Measurements from ENCODE around the gene TIGD2.

TIGD2 gene

DNA sequence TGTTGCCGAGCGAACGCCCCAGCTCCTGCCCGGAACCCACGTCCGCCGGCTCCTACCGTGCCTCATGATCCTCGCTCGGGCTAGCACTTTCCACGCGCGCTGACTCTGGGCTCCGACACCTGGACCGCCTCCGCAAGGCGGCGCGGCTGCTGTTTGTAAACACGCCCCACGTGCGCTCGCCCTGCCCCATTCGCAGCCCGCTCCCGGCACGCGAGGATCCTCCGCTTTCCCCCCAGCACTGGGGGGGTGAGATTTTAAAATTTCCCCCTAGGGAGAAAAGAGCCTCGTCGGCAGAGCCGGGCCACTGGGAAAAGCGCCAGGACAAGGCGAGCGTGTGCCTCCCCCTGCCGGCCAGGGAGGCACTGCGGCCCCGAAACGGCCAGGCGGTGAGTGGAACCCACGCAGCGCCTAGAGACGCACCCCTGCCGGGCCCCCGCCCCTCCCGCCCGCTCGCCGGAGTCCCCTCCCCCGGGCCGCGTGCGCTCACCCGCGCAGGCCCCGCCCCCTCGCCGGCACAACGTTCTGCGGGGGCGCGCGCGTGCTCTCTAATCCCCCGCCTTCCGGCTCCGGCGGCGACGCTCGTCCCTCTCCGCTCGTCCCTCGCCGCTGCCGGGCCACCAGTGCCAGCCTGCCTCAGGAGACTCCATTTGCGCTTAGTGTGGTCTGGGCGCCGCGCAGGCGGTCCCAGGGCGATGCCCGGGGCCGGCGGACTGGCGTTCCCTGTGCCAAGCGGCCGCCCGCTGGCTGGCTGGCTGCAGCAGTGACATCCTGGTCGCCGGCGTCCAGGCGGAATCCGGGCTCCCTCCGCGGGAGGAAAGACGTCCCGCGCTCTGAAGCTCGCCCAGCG lies at the start of gene TIGD2:
TIGD2 (plus strand) TSS at position 548 of the 847 bp plus-strand sequence. CDS start 1,442 bp downstream, outside the sequence.
- peak; percentile 56 for DNase-seq

DNA sequence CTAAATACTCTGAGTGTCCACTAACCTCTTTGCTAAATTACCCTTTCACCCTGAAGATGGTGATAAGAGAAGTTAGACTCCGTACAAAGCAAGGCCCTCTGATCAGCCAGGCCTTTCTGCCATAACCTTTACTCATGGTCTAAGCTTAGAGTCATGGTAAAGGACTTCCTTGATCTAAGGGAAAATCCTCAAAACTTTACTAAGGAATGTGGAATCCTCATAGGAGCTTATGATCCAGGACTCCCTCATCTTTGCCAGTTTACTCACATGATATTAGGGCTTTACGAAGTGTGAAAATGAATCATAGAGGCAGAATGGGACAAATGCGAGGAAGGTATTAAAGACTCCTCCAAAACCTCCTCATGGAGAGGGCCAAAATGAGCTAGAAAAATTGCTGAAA lies 46.5 kb upstream of the TIGD2 start:
- DNase-seq: no peak

DNA sequence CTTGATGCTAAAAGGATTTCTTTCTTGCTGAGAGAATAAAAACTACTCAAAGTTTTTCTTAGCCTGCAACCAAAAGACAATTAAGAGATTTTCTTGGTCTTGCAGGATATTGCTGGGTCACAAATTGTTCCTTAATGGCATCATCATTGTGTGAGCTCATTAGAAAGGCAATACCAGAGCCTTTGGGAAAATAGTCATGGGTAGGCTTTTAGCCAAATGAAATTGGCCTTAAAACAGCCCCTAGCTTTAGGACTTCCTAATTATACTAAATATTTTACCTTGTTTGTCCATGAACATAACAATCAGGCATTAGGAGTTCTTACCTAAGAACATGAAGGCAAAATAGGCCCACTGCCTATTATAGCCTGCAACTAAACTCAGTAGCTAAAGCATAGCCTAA lies 43.9 kb upstream of the TIGD2 start:
- no peak for DNase-seq

DNA sequence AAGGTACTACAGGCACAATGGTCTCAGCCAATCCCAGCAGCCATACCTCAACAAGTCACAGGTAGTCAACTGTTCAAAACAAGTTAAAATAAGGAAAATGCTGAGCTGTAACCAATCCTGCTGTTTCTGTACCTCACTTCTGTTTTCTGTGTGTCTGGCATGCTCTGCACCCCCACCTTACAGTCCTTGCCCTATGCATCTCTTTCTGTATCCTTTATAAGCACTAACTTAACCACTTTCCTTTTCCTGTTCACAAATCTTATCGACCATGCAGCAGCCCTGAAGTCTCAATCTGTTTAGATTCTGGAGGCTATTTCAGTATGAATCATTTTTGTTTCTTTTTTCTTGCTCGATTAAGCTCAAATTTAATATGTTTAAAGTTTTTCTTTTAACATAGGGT lies 41.9 kb upstream of the TIGD2 start:
- no peak for DNase-seq

DNA sequence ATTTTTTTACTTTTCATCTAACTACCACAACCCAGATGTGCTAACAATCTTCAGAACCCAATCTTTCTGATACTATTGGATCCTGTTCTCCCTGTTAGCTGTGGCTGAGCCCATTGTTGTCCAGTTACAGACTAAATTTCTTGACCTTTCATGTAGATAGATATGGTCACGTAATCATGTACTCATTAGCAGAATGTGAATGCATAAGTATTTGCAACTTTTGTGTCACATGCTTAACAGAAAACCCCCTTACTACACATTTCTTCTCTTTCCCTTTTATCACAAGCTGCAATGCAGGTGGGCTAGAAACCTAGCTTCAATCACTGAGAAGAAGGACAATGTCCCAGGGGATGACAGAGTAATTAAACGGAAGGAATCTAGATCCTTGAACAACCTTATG lies 41.3 kb upstream of the TIGD2 start:
- DNase-seq: no peak

DNA sequence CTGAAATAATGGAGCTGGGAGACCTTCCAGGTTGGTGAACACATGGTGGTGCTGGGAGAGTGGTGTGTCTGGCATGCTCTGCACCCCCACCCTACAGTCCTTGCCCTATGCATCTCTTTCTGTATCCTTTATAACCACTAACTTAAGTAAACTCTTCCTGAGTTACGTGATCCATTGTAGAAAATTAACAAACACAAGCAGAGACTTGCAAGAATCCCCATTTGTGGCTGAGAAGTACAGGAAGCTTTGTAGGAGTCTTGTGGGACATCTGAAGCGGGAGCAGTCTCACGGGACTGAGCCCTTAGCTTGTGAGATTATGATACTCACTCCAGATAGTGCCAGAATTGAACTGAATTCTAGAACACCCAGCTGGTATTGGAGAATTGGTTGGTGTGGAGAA lies 40.0 kb upstream of the TIGD2 start:
- no peak for DNase-seq

DNA sequence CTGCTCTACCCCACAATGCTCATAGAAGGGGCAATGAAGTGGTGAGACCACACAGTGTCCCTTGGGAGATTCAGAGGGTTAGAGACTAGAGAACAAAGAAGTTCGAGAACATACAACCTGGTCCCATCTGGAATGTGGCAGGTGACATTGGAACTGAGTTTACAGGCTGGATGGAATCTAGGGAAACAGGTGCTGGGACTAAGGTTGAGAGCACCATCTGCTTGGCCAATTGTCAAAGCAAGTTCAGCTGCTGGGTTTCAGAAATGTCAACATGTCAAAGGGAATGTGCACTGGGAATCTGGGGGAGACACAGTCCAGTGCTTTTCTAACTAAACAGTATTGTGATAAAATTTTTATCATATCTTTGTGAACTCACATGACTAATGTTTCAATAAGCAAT lies 38.4 kb upstream of the TIGD2 start:
- no peak for DNase-seq

DNA sequence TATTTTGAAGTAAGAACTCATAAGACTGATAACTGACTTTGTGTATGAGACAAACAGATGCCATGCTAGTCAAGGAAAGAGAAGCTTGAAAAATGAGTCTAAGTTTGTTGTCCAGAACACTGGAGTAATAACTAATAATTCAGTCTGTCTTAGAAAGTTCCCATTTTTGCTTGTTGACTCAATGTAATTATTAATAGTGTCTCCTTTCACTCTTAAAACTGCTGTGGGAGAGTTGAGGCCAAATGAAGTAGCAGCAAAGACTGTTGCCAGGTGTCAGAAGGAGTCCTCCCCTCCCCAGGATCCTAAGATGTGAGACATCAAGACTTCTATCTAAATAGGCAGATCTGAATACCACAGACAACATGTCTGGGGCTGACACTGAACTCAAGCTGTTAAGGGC lies 33.6 kb upstream of the TIGD2 start:
- DNase-seq: no peak

DNA sequence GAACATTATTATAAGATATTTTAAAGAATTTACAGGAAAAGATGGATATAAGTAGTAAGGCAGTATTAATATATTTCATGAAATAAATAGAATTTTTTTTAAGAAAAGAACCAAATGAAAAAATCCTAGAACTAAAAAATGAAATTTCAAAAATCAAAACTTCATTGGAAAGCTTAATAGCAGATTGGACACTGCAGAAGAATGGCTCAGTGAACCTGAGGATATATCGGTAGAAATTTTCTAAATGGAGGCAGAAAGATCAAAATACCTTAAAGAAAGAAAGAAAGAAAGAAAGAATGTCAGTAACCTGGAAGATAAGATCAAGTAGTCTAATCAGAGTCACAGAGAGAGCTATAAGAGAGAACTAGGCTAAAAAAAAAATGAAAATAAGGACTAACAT lies 33.0 kb upstream of the TIGD2 start:
- DNase-seq: no peak

DNA sequence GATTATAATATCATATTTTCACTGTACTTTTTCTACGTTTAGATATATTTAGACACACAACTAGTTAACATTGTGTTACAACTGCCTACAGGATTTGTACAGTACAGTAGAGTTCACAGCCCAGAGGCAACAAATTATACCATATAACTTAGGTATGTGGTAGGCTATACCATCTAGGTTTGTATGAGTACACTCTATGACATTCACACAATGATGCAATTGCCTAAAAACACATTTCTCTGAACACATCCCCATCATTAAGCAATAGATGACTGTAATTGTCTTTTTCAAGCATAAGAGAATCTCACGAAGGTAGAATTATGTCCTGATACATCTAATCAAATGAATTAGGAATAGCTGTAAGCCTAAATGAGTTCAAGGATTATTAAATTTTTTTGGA lies 12.3 kb upstream of the TIGD2 start:
- DNase-seq: no peak

DNA sequence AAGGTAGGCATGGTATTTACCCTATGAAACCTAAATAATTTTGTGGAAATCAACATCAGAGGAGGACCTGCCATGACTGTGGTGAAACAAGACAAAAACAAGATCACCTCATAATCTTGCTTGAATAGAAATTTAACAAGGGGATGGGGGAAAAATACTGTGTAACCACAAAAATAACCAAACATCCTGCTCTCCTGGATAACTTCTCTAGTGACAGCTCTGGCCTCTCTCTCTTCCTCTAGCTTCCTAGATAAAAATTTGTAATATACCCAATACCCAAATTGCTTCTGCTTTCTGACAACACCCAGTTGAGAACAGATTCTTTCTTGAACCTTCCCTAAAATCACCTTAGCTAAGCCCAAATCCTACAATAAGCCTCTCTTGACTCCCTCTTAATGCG lies 11.9 kb upstream of the TIGD2 start:
- no peak for DNase-seq

DNA sequence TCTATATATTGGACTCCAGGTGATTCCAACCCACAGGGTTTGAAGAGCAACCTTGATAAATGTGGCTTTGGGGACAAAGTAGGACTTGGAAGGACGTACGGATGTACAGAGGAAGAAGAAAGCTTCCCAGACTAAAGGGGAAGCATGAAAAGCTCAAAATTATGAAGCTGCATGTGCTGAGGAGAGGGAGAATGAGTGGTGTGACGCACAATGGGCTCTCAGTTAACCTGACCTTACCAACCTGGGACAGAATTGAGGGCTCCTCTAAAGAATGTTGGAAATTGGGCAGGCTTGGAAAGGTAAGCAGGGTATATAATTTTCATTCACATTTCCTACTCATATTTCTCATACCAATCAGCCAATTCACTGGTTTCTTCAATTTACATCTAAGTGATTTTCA lies 10.5 kb upstream of the TIGD2 start:
- no peak for DNase-seq

DNA sequence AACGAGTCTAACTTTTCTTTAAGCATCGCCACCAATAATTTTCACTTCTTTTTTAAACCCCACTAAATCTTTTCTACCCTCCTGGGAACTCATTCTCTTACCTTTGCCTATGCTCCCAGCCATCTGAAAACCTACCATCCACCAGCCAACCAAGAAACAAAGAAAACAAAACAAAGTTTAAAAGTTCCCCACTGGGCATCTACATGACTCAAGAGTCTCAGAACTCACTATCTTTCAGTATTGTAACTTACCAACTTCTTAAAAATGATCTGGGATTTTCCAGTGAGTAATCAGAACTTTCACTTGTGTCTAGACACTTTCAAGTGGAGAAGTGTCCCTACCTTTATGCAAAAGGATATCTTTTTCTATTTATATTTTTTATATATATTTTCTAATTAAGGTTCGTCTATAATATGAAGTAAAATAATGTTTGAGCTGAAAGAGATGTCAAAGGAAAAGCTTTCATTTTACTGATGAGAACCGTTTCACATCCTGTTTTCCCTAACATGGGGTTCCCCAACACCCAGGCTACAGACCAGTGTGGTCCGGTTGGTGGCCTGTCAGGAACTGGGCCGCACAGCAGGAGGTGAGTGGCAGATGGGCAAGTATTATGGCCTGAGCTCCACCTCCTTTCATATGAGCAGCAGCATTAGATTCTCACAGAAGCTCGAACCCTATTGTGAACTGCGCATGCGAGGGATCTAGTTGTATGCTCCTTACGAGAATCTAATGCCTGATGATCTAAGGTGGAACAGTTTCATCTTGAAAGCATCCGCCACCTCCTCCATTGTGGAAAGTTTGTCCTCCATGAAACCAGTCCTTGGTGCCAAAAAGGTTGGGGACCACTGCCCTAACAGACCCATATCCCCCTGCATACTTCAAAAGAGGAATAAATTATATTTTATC lies 9.8 kb upstream of the TIGD2 start:
- DNase-seq: no peak

DNA sequence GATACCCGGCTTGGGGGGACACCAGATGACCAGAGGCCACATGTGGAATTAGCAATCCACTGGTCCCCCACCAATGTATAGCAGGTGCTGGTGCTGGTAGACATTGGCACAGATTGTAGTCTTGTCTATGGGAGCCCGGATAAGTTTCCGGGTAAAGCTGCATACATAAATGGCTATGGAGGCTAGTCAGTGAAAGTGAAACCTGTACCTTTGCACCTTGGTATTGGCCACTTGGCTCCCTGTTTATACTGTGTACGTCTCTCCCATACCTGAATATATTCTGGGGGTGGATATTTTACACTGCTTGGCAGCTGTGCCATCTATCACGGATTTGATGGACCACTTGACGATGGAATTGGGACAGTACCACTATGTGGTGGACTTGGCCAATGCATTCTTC lies 5.6 kb upstream of the TIGD2 start:
- no peak for DNase-seq

DNA sequence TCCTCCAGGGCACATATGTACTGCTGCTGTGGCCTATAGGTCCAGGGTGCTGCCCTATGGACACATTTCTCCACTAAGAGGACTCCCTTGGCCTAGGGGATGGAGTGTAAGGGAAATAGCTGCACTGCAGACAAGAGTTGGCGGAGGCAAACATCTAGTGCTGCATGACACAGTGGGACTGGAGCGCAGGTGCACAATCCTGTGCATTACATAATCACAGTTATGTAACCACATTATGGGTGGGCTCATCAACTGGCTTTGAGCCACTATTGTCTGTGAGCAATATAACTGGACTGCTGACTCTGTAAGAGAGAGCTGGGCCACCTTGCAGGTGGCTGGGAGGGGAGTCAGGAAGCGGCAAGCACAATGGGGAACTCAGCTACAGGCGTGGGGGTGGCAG lies 3.2 kb upstream of the TIGD2 start:
- no peak for DNase-seq

DNA sequence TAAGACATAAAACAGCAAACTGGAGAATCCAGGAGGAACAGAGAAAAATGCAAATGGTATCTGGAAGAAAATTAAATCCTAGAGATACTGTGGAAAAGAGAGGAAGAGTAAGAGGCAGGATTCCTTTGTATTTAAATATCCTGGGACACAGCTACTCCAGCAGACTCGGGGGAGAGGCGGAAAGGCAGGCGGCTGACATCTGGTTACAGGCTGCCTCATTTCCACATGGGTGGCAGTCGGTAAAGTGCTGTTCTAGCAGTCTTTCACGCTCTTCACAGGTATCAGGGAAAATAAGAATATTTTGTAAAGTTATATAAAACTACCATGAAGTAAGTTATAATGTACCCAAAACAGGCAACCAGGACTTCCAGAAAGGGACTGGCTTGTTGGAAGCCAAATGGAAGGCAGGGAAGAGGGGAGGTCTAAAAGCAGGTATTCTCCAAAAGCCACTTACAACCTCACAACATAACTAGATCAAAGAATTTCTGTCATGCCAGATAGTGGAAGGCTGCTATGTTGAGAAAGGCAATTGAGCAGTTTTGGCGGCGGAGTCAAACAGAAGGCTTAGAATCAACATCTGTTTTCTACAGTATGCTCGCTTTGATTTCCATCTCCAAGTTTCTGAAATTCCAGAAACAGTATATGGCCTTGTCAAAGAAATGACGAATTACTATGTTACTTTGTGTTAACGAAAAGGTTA lies 1.3 kb upstream of the TIGD2 start:
- no peak for DNase-seq

DNA sequence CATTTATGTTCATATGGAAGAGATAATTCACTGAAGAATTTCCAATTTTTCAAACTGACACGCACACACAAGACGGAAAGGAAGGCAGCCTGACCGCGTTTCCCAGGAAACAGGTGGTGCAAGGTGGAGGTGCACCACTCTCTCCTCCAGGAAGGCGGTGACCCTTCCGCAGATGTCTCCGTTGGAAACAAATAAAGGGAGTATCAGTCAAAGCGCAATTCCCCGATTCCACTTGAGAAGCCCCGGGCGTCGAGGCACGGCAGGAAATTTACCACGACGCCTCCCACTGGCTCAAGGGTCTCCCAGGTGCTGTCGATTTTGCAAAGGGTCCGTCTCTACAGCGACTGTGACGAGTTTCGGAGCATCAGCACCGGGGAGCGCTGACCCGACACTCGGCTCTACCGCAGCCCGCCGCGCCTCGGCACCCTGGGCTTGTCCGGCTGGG lies 770 bp upstream of the TIGD2 start:
- no peak for DNase-seq

DNA sequence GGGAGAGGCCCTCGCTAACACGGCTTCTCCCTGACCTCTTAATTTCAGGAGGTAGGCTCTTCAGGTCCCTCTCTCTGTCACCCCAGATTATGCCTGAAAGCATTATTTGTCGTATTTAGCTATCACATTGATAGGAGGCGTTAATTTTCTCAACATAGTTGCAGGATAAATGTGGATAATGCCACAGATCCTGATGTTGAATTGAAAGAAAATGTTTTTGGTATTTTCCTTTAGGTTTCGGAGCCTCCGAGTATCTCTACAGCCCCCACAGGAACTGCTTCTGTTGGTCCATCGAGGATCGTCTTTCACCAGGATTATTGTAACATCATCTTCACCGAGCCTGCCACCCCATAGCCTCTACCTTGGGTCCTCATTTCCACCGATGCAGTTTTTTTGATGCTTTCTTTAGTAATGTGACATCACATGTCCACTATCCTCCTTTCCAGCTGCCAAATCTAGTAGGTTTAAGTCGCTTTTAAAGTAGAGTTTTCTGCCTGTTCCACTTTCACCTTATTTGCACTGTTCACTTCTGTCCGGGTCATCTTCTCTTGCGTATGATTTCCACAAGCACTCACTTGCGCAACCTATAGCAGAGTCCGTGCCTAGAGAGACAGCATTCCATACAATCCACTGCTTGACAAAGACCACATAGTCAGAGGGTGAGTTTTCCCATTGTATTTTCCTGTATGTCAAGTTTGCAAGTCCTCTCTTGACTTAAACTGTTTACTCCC lies 665 bp downstream of the TIGD2 start:
- no peak for DNase-seq

DNA sequence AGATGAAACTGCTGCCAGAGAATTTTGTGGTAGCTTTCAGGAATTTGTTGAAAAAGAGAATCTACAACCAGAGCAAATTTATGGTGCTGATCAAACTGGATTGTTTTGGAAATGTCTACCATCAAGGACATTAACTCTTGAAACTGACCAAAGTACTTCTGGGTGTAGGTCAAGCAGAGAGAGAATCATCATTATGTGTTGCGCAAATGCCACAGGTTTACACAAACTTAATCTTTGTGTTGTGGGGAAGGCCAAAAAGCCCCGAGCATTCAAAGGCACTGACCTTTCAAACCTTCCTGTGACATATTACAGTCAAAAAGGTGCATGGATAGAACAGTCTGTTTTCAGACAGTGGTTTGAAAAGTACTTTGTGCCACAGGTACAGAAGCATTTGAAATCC lies 2.1 kb downstream of the TIGD2 start:
- no peak for DNase-seq

DNA sequence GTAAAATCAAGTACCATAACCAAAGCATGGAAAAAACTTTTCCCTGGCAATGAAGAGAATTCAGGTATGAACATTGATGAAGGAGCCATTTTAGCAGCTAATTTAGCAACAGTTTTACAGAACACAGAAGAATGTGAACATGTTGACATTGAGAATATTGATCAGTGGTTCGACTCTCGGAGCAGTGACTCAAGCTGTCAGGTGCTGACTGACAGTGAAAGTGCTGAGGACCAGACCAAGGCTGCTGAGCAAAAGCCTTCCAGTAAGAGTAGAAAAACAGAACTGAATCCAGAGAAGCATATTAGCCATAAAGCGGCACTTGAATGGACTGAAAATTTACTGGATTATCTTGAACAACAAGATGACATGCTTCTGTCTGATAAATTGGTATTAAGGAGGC lies 2.8 kb downstream of the TIGD2 start:
- no peak for DNase-seq

DNA sequence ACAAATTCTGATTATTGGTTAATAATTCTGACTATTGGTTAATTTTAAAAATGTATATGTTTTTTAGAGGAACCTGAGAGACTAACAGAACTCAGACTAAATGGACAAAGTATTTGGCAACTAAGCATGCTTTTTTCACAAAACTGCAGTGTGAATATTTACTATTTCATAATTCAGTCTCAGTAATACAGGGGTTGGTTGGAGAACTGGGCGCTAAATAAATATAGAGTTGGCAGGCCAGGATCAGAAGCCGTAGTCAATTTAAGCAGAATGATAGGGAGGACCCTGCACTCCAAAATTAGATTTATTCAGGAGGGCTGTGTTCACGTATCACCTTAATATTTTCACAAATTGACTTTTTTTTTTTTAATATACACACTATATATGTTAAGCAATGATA lies 5.8 kb downstream of the TIGD2 start:
- no peak for DNase-seq

DNA sequence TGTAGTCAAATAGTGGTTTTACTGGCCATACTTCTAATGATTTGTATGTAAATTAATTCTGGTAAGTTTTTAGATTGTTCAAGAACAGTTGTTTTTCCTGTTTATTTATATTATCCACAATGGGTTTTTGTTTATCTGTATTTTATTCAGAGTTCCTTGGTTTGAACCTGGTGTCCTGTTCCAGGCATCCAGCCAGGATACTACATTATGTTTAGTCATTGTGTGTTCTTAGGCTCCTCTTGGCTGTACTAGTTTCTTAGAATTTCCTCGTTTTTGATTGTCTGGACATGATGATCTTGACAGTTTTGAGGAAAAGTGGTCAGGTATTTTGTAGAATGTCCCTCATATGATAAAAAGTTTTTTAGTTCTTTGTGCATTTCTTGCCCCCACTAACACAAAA lies 7.8 kb downstream of the TIGD2 start:
- no peak for DNase-seq

DNA sequence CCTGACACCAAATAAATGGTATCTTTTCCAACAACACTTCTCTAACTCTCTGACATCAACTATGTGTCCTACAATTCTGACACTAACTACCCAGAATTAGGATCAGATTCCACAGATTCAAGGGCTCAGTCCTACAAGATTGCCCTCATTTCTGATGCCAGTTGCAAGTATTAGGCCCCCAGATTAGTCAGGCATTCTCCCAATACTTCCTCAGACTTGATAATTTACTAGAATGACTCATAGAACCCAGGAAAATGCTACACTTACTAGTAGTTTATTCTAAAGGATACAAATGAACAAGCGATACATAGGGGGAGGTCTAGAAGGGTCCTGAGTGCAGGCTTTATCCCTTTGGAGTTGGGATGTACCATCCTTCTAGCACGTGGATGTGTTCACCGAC lies 8.5 kb downstream of the TIGD2 start:
- DNase-seq: no peak

Data from DMS 273 treated with DMSO at 0.1 percent for 48 hours (cell line).